H9 (cell line): Measurements from ENCODE around the gene SSRP1. TPM values are rescaled to one million over a fixed set of nuclear protein-coding genes. Genes with fewer than 3 reads are reported as not detected.

Source experiments
- DNase-seq: peaks from one replicate; pipeline ENCODE4 v3.0.0-alpha.2; 2017
- H2AFZ ChIP-seq: one replicate; pipeline ENCODE4 v1.6.1; 2013; ENCODE audit warnings: mild to moderate bottlenecking, low read length, control low read depth, moderate library complexity
- H2AK5ac ChIP-seq: 2 replicates; pipeline ENCODE4 v1.6.1; 2013; ENCODE audit warnings: low read length, control low read depth, mixed read lengths; ENCODE audit not compliant: insufficient read length
- H2BK120ac ChIP-seq: one replicate; pipeline ENCODE4 v1.6.1; 2013; ENCODE audit warnings: low read depth, mild to moderate bottlenecking, low read length, control low read depth, inconsistent platforms; ENCODE audit not compliant: poor library complexity, severe bottlenecking
- H2BK12ac ChIP-seq: 2 replicates; pipeline ENCODE4 v1.6.1; 2013; ENCODE audit warnings: low read length, control low read depth, mixed read lengths, low read depth; ENCODE audit not compliant: insufficient read length
- H2BK15ac ChIP-seq: 2 replicates; pipeline ENCODE4 v1.6.1; 2013; ENCODE audit warnings: low read depth, low read length, control low read depth
- H2BK20ac ChIP-seq: one replicate; pipeline ENCODE4 v1.6.1; 2013; ENCODE audit warnings: low read depth, mild to moderate bottlenecking, low read length, control low read depth, inconsistent platforms; ENCODE audit not compliant: poor library complexity, severe bottlenecking
- H2BK5ac ChIP-seq: 2 replicates; pipeline ENCODE4 v1.6.1; 2013; ENCODE audit warnings: low read length, control low read depth, mixed read lengths; ENCODE audit not compliant: insufficient read length
- H3K14ac ChIP-seq: 2 replicates; pipeline ENCODE4 v1.6.1; 2013; ENCODE audit warnings: low read length, control low read depth; ENCODE audit not compliant: insufficient read depth
- H3K18ac ChIP-seq: 2 replicates; pipeline ENCODE4 v1.6.1; 2013; ENCODE audit warnings: low read depth, mild to moderate bottlenecking, mixed read lengths, low read length, control low read depth; ENCODE audit not compliant: insufficient read length
- H3K23ac ChIP-seq: 2 replicates; pipeline ENCODE4 v1.6.1; 2013; ENCODE audit warnings: low read length, control low read depth, mixed read lengths, low read depth; ENCODE audit not compliant: insufficient read length
- H3K23me2 ChIP-seq: 2 replicates; pipeline ENCODE4 v1.6.1; 2013; ENCODE audit warnings: low read depth, mild to moderate bottlenecking, mixed read lengths, low read length, control low read depth; ENCODE audit not compliant: insufficient read length, poor library complexity, severe bottlenecking
- H3K27ac ChIP-seq: 2 replicates; pipeline ENCODE4 v1.5.1; 2013; ENCODE audit warnings: low read length, control low read depth, mixed read lengths, low read depth; ENCODE audit not compliant: insufficient read length
- H3K27me3 ChIP-seq: 2 replicates; pipeline ENCODE4 v1.6.1; 2013; ENCODE audit warnings: low read length, control low read depth, inconsistent platforms; ENCODE audit not compliant: insufficient read depth
- H3K4ac ChIP-seq: 2 replicates; pipeline ENCODE4 v1.6.1; 2013; ENCODE audit warnings: low read depth, mild to moderate bottlenecking, control low read depth, inconsistent platforms, low read length, moderate library complexity
- H3K4me1 ChIP-seq: 2 replicates; pipeline ENCODE4 v1.6.1; 2013; ENCODE audit warnings: low read length, control low read depth, inconsistent platforms; ENCODE audit not compliant: insufficient read depth
- H3K4me2 ChIP-seq: 2 replicates; pipeline ENCODE4 v1.6.1; 2013; ENCODE audit warnings: low read length, control low read depth, mixed read lengths; ENCODE audit not compliant: insufficient read length, insufficient read depth
- H3K56ac ChIP-seq: 2 replicates; pipeline ENCODE4 v1.6.1; 2013; ENCODE audit warnings: low read depth, mild to moderate bottlenecking, mixed read lengths, low read length, control low read depth; ENCODE audit not compliant: insufficient read length
- H3K79me1 ChIP-seq: 2 replicates; pipeline ENCODE4 v1.6.1; 2013; ENCODE audit warnings: low read depth, mild to moderate bottlenecking, moderate library complexity, low read length, control low read depth, inconsistent platforms; ENCODE audit not compliant: insufficient read depth, poor library complexity, severe bottlenecking
- H3K79me2 ChIP-seq: 2 replicates; pipeline ENCODE4 v1.6.1; 2013; ENCODE audit warnings: low read length, control low read depth, inconsistent platforms; ENCODE audit not compliant: insufficient read depth
- H3K9ac ChIP-seq: 2 replicates; pipeline ENCODE4 v1.6.1; 2013; ENCODE audit warnings: low read length, control low read depth, mixed read lengths; ENCODE audit not compliant: insufficient read length; ENCODE audit errors: extremely low read depth
- H3K9me3 ChIP-seq: one replicate; pipeline ENCODE4 v1.6.1; 2013; ENCODE audit warnings: low read depth, low read length, inconsistent platforms; ENCODE audit not compliant: control insufficient read depth
- H3T11ph ChIP-seq: one replicate; pipeline ENCODE4 v1.6.1; 2013; ENCODE audit warnings: mild to moderate bottlenecking, low read length, control low read depth, inconsistent platforms
- H4K20me1 ChIP-seq: one replicate; pipeline ENCODE4 v1.6.1; 2013; ENCODE audit not compliant: control insufficient read depth, insufficient read length, insufficient read depth
- H4K5ac ChIP-seq: 2 replicates; pipeline ENCODE4 v1.6.1; 2013; ENCODE audit warnings: low read depth, mild to moderate bottlenecking, mixed read lengths, low read length, control low read depth; ENCODE audit not compliant: insufficient read length
- H4K8ac ChIP-seq: replicated peaks from 2 replicates; pipeline ENCODE4 v1.6.1; 2013; ENCODE audit warnings: low read length, control low read depth, mixed read lengths, low read depth; ENCODE audit not compliant: insufficient read length
- H4K91ac ChIP-seq: 2 replicates; pipeline ENCODE4 v1.6.1; 2013; ENCODE audit warnings: low read depth, mild to moderate bottlenecking, moderate library complexity, mixed read lengths, low read length, control low read depth; ENCODE audit not compliant: insufficient read length
- H3K27ac Mint-ChIP-seq, 3 experiments: 2 replicates in 2 of 3; 3 replicates in 1 of 3; pipeline ENCODE4 v1.8.0; 2020 to 2021; ENCODE audit warnings: mixed read lengths in 3 of 3, mild to moderate bottlenecking in 1 of 3, moderate library complexity in 1 of 3
- H3K27me3 Mint-ChIP-seq: 2 replicates; pipeline ENCODE4 v1.8.0; 2021; ENCODE audit warnings: low read depth, mild to moderate bottlenecking, moderate library complexity, mixed read lengths
- H3K36me3 Mint-ChIP-seq, 3 experiments: 2 replicates in 2 of 3; 3 replicates in 1 of 3; pipeline ENCODE4 v1.8.0; 2020 to 2021; ENCODE audit warnings: low read depth in 3 of 3, mixed read lengths in 3 of 3; ENCODE audit not compliant: insufficient read depth in 1 of 3
- H3K4me1 Mint-ChIP-seq, 2 experiments: 2 replicates each; pipeline ENCODE4 v1.8.0; 2020; ENCODE audit warnings: mixed read lengths in 2 of 2
- H3K4me3 Mint-ChIP-seq, 2 experiments: 2 replicates in 1 of 2; 3 replicates in 1 of 2; pipeline ENCODE4 v1.8.0; 2020 to 2021; ENCODE audit warnings: mild to moderate bottlenecking in 2 of 2, mixed read lengths in 2 of 2, moderate library complexity in 1 of 2
- H3K9me3 Mint-ChIP-seq, 2 experiments: 2 replicates in 1 of 2; 3 replicates in 1 of 2; pipeline ENCODE4 v1.8.0; 2020; ENCODE audit warnings: mild to moderate bottlenecking in 2 of 2, mixed read lengths in 2 of 2, moderate library complexity in 1 of 2
- WGBS: extraction: QIAGEN DNeasy Blood & Tissue Kit; methylation state at CpG from one replicate; pipeline ENCODE4 v1.1.7; 2013; ENCODE audit warnings: missing lambda C conversion rate, low lambda C conversion rate, mixed read lengths; ENCODE audit not compliant: insufficient read length; ENCODE audit errors: extremely low coverage; 5-methylcytosine and 5-hydroxymethylcytosine counted together
- total RNA-seq: library from RNA; stranded (reverse); gene quantifications from 2 replicates; pipeline ENCODE4 v1.2.1, GENCODE V29; 2021
- TF ChIP-seq, protein P1 (sequence below): fragments of 200-600 bp; sonication (generic); conservative IDR thresholded peaks from 3 replicates; pipeline ENCODE4 v1.8.0; 2021; ENCODE audit warnings: antibody characterized with exemption, mild to moderate bottlenecking

Gene SSRP1
- total RNA-seq, 1 experiment from 2014 or later: 202 TPM

DNA sequence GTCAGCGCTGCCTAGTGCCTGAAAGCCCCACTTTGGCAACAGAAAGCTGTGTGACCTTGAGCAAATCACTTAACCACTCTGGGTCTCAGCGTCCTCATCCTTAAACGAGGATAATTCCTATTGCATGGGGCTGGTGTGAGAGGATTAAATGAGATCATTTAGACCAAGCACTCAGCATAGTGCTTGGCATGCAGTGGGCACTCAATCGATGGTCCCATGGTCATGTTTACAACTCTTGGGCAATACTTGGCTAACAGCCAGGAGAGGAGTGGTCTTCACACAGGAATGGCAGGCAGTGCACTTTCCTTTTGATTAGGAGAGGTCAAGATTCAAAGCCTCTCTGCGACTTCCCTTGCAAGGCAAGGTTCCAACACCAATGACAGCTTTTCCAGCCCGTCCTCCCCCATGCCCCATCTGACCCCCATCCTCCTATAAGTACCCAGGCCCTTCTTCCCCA is 25.0 kb downstream of the SSRP1 start:
- H4K8ac ChIP-seq: no peak overlapping the region
- no peak overlapping the region for H2BK12ac ChIP-seq
- no peak for DNase-seq
- H2BK120ac ChIP-seq: no peak overlapping the region
- peaks cover 5% of the 10 kb centered on the region; the same call in 1 of the 2 replicates for H3K79me2 ChIP-seq
- H4K5ac ChIP-seq: no peak overlapping the region
- Mint-ChIP-seq H3K27ac (peak overlapping the region in 1 of 3 experiments; percentile 23; a peak in 1 of 7 replicates), H3K9me3 (no peaks in the 10 kb centered on the region), H3K36me3 (peaks cover 35 to 59% (median 41%) of the 10 kb centered on the region in 3 experiments), H3K4me1 (peaks cover 24 to 25% of the 10 kb centered on the region in 2 experiments), H3K4me3 (peak overlapping the region; percentile 47 to 68; a peak in 4 of 5 replicates), H3K27me3 (no peaks in the 10 kb centered on the region)
- H3K27me3 ChIP-seq: no peaks in the 10 kb centered on the region
- H2BK5ac ChIP-seq: no peak overlapping the region
- no peak overlapping the region for H3K23ac ChIP-seq
- H3K27ac ChIP-seq: no peak overlapping the region
- H2AFZ ChIP-seq: no peak overlapping the region
- peak overlapping the region; percentile 48 for H3K4me2 ChIP-seq
- no peaks in the 10 kb centered on the region for H4K20me1 ChIP-seq
- no peak overlapping the region for H2BK15ac ChIP-seq
- no peak overlapping the region for H3T11ph ChIP-seq
- no peaks in the 10 kb centered on the region for H3K79me1 ChIP-seq
- H3K18ac ChIP-seq: no peak overlapping the region
- no peak overlapping the region for H3K56ac ChIP-seq
- TF ChIP-seq, protein P1, sequence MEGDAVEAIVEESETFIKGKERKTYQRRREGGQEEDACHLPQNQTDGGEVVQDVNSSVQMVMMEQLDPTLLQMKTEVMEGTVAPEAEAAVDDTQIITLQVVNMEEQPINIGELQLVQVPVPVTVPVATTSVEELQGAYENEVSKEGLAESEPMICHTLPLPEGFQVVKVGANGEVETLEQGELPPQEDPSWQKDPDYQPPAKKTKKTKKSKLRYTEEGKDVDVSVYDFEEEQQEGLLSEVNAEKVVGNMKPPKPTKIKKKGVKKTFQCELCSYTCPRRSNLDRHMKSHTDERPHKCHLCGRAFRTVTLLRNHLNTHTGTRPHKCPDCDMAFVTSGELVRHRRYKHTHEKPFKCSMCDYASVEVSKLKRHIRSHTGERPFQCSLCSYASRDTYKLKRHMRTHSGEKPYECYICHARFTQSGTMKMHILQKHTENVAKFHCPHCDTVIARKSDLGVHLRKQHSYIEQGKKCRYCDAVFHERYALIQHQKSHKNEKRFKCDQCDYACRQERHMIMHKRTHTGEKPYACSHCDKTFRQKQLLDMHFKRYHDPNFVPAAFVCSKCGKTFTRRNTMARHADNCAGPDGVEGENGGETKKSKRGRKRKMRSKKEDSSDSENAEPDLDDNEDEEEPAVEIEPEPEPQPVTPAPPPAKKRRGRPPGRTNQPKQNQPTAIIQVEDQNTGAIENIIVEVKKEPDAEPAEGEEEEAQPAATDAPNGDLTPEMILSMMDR: no peak
- H3K4me1 ChIP-seq: peaks cover 13% of the 10 kb centered on the region
- no CpG with 5 or more reads among the region's 6 CpGs for WGBS
- no peak overlapping the region for H2BK20ac ChIP-seq
- no peak overlapping the region; the same call in 1 of the 2 replicates for H3K14ac ChIP-seq
- H3K9ac ChIP-seq: no peak overlapping the region
- H4K91ac ChIP-seq: no peak overlapping the region
- peaks cover 6% of the 10 kb centered on the region for H3K23me2 ChIP-seq
- no peak overlapping the region for H3K4ac ChIP-seq
- no peaks in the 10 kb centered on the region for H3K9me3 ChIP-seq
- no peak overlapping the region for H2AK5ac ChIP-seq
